Uterus (tissue), 2 donors: Measurements from ENCODE around the gene STRBP.

ENCODE experiments used
- CTCF ChIP-seq, 4 experiments: fragments of 200-600 bp in 2 of 4; fragments of 450-650 bp in 2 of 4; sonication (generic) in 2 of 4; IDR thresholded peaks; one replicate each; pipeline ENCODE4 v1.5.1; 2016 to 2019; ENCODE audit warnings: antibody characterized with exemption in 4 of 4, mild to moderate bottlenecking in 2 of 4, moderate library complexity in 1 of 4
- POLR2A ChIP-seq, 2 donors: fragments of 450-650 bp; IDR thresholded peaks; one replicate each; pipeline ENCODE4 v1.6.1; 2016; ENCODE audit warnings: antibody characterized with exemption in 2 of 2, mild to moderate bottlenecking in 1 of 2, moderate library complexity in 1 of 2

DNA sequence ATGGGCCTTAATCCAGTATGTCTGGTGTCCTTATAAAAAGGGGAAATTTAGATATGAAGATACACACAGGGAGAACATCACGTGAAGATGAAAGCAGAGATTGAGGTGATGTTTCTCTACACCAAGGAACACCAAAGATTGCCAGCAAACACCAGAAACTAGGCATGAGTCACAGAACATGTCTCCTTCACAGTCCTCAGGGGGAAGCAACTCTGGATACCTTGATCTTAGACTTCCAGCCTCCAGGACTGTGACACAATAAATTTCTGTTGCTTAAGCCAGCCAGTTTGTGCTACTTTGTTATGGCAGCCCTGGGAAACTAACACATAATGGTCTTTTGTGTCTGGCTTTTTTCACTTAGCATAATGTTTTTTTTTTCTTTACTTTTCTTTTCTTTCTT is 41.2 kb upstream of the STRBP start:
- TF ChIP-seq CTCF (IDR thresholded peaks at IDR 0.05) (no peak), POLR2A (IDR thresholded peaks at IDR 0.05) (no peak)
